M059J (cell line): ENCODE data around the gene FAM53B. TPM values are rescaled to one million over a fixed set of nuclear protein-coding genes. Genes with fewer than 3 reads are reported as not detected.
A peak's percentile ranks its signal among the peaks of the same experiment; 100 is the strongest.

Source experiments
- DNase-seq: peaks from one replicate; pipeline ENCODE4 v3.0.0-alpha.2; 2012; ENCODE audit warnings: low read depth
- total RNA-seq: library from RNA; depleted of rRNA; stranded (reverse); fragments of >200 nt; shearing (Covaris generic); gene quantifications from 2 replicates; pipeline ENCODE4 v1.2.3, GENCODE V29; 2014

Gene FAM53B
- total RNA-seq, 1 experiment from 2014 or later: 16.7 TPM

GRCh38 chr10:124629842-124630241 is 114.3 kb downstream of the FAM53B start:
- no peak for DNase-seq

GRCh38 chr10:124629415-124629814 is 114.8 kb downstream of the FAM53B start:
- no peak for DNase-seq

DNA sequence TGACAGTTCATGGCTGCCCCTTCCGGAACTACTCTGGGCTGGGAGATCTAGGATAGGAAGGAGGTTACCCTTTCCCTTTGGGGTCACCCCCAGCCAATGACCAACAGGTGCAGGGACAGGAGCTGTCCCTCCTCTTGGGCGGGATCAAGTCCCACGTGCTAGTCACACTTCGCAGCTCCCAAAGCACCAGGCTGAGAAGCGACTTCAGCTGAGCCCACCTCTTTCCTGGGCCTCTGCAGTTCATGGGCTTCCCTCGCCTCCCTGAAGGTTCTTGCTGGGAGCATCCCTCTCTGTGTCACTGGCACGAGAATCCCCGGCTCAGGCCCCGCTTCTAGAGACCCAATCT is 115.5 kb downstream of the FAM53B start:
- no peak for DNase-seq

GRCh38 chr10:124627866-124628675 is 116.1 kb downstream of the FAM53B start:
- DNase-seq: no peak

DNA sequence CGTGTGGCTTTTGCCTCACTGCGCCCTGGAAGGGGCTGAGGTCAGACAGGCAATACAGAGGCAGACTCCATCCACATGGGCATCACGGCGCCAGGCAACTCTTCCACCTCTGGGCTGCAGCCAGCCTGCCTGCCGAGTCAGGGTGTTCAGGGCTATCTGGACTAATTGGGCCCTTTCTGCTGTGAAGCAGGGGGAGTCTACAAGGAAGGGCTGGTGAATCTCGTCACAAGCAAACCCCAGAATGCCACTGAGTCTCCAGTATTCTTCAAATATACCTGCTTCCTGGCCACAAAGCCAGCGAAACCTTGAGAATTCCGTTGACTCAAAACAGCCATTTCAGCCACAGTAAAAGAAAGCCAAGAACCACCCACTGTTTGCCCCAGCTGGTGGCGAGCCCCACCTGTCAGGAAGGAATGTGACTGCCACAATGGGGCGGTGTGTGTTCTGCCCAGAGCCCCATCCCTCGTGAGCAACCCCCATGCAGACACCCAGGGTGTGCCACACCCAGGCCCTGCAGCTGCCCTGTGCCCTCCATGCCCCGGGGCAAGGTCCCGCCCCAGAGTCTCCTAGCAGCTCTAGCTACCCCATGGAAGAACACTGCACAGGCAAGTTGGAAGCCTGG is 117.3 kb downstream of the FAM53B start:
- DNase-seq: no peak

DNA sequence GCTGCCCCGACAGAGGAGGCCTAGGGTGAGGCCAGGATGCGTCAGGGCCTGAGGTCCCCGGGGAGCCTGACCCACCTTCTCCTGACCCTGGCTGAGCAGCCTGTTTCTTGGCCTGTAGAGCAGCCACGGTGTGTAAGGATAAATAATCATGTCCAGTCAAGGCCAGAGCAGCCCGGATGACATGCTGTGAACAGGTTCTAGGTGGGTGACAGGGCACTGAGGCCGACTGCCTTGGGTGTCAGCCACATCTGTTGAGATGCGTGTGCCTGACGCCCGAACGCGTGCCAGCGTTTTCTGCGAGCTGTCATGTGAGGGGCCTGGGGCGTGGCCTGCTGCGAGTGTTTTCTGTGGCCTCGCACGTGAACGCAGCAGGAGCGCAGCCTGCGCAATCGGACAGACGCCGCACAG is 118.3 kb downstream of the FAM53B start:
- DNase-seq: no peak

DNA sequence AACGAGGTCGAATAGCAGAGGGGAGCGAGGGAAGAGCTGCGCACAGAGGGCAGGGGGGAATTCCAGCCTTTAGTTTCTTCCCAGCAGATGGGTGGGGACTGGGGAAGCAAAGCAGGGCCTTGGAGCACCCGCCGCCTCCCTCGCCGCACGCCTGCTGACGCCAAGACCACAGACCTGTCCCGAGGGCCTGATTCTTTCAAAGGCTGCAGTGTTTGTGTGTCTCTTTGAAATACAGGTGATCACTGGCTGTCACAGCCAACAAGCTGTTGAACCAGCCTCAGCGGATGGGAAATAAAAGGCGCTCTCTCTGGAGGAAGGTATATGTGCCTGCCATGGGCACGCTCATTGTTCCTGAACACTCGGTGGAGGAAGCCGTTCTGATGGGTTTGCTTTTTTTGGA is 119.3 kb downstream of the FAM53B start:
- no peak for DNase-seq

GRCh38 chr10:124624466-124624865 is 119.7 kb downstream of the FAM53B start:
- no peak for DNase-seq

- no peak for DNase-seq
Measured at GRCh38 chr10:124624006-124624405, 120.2 kb downstream of the FAM53B start.

- no peak for DNase-seq
Measured at GRCh38 chr10:124622866-124623536, 121.2 kb downstream of the FAM53B start.

DNA sequence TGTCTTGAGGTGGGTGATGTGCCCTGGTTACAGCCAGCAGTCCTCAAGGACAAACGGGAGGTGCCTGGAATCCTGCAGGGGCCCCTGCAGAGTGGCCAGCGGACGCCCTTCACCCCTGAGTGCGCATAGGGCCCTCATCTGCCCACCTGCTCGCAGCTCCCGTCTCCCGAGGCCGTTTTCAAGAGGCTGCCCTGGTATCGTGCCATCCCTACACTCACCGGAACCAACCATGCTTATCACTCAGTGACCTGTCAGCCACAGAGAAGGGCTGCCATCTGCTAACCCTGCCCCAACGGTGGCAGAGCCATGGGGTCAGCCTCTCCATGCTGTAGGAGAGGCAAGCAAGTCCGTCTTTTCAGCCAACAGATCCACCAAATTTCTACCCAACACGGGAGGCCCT is 122.0 kb downstream of the FAM53B start:
- no peak for DNase-seq

GRCh38 chr10:124621637-124622036 is 122.5 kb downstream of the FAM53B start:
- DNase-seq: no peak

DNA sequence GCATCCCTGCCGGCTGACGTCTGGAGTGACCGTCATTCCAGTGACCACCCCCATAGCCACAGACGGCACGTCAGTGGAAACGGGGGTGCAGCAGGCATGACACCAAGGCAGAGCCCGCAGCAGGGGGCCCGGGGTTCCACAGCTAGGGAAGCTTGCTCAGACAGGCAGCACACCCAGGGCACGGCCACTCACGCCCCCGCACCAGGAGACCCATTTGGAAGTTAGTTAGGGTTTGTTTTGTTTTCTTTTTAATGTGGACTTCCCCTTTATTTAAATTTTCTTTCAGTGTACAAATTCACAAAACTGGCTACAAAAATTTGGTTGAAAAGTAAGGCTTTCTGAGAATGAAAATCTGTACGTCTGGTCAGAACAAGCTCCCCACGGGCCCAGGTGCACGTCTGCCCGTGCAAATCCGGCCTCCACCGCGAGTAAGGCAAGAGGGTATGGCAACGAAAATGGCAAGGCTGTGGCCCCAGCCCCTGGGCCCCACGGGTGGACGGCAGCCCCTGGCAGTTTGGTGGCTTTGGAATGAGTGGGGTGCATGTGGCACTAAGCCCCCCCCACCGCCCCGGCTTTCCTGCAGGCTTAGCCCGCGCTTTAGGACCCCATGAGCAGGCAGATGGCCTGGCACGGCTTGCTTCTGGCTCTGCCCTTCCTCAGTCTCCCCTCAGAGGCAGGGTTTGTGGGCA is 124.2 kb downstream of the FAM53B start:
- no peak for DNase-seq

GRCh38 chr10:124619195-124619594 is 125.0 kb downstream of the FAM53B start:
- no peak for DNase-seq

DNA sequence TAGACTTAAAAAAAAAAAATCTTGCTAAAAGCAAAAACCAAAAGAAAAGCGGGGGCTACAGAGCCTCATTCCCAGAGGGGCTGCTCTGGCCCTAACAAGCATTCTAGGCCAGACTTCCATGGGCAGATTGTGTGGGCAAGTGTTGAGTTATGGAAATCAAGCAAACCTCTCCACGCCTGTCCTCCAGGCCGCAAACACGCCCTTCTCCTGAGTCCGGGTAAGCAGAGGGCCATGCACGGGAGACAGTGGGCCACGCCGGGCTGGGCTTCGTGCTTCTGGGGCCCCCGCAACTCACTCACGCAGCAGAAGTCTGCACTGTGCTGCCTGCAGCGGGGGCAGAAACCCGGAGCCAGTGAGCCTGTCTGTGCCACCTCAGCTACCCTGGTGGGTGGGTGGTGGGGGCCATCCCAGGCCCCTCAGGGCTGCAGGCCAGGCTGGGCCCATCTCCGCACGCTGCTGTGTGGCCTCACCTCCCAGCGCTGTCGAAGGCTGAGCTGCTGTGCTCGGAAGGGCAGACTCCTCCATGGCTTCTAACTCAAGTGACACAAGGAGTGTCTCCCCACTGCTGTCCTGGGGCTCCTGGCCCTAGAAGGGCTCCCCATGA is 125.6 kb downstream of the FAM53B start:
- DNase-seq: no peak

- no peak for DNase-seq
Measured at GRCh38 chr10:124616836-124617130, 127.4 kb downstream of the FAM53B start.

DNA sequence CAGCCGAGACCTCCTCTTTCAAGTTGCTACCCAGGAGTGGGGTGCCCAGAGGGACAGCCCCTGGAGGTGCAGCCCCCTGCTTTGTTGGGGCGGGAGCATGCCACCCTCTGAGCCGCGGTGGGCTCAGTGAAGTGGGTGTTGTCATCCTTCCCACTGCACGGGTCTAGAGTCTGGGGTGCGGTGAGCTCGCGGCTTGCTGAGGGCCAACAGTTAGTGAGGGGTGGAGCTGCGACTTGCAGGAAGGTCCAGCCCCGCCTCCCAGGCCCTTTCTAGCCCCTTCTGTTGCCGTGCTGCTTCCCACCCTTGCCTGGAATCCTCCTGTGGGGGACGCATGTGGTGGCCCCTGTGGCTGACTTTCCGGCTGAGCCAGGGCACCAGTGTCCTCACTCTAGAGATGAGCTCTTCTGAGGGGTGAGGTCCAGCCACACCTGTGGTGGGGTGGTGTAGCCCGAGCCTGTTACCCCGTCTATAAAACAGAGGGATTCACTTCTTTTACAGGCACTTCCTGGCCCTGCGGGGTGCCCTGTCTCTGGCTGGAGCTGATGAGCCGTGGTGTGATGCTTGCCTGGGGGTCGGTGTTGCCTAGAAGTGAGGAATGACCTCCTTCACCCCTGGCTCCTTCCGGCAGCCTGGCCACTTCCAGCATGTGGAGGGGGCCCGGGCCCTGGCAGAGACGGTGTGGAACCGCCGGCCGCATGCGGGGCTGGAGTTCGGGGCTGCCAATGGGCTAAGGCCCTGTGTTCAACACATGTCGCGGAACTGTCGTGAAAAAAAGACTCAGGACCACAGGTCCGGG is 127.9 kb downstream of the FAM53B start:
- no peak for DNase-seq

DNA sequence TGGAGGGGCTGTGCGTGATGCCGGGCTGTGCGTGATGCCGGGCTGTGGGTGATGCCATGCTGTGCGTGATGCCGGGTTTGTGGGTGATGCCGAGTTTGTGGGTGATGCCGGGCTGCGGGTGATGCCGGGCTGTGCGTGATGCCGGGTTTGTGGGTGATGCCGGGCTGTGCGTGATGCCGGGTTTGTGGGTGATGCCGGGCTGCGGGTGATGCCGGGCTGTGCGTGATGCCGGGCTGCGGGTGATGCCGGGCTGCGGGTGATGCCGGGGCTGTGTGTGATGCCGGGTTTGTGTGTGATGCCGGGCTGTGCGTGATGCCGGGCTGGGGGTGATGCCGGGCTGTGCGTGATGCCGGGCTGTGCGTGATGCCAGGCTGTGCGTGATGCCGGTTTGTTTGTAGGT is 128.9 kb downstream of the FAM53B start:
- DNase-seq: no peak

GRCh38 chr10:124614003-124614659 is 130.0 kb downstream of the FAM53B start:
- DNase-seq: no peak

DNA sequence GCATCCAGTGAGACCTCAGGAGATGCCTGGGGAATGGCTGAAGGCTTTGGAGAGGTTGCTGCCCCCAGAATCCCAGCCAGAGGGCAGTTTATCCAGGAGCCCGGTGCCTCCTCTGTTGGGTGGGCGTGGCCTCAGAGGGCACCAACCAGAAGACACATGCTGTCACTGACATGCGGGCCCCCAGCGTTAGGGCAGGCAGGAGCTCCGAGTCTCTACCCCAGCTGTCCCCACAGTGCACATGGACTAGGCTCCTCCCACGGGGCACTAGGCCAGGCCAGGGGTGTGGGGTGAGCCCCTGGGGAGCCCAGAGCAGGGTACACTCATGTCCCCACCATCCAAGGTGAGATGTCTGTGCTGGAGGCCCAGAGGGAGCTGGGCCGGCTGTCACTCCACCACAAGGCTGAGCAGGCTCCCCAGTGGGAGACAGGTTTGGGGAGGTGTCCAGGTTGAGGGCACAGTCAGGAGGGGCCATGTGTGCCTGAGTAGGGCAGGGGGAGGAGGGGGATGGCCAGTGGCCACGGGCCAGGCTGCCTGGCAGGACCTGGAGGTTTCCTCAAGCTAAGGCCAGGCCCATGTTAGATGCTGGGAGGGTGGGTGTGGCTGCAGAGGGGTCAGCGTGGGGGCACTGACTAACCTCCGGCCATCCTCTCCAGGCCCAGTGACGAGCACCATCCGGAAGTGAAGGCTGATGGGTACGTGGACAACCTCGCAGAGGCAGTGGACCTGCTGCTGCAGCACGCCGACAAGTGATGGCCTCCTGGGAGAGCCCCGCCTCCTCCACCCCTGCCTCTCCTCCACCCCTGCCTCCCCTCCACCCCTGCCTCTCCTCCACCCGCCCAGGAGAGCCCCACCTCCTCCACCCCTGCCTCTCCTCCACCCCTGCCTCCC is 131.3 kb downstream of the FAM53B start:
- DNase-seq: peak; percentile 18
